HFF-Myc (cell line): ENCODE data around the gene SIL1.

Source experiments
- DNase-seq: peaks from one replicate; pipeline ENCODE4 v3.0.0-alpha.2; 2011; ENCODE audit warnings: low read depth; ENCODE audit errors: extremely low read depth
- H3K4me3 ChIP-seq: replicated peaks from 2 replicates; pipeline ENCODE4 v1.5.1; 2011; ENCODE audit warnings: low read depth, mild to moderate bottlenecking, control low read depth, low read length
- TF ChIP-seq, protein P1 (sequence below): IDR thresholded peaks from 2 replicates; pipeline ENCODE4 v1.5.1; 2012; ENCODE audit warnings: mild to moderate bottlenecking, low read depth, low read length, control low read depth; ENCODE audit errors: missing control alignments

The SIL1 gene

DNA sequence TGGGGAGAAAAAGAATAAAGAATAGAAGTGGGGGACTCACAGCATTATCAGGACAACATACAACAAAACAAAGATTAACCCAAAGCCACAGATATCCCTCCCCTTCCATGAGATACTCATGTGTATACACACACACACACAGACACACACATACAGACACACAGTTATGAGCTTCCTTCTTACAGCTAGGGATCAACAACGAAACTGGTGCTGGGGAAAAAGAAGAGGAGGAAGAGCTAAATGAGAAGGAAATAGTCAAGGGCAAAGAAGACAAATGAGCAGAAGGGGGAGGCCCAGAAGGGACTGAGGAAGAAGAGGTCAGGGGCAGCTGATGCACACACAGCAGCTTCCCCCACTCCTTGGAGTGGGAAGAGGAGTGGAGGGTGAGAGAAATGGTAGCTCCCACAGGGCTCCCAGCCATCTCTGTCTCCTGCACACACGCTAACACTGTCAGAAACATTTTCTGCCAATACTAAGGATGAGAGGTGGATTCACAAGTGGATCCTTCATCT lies 66.2 kb downstream of the SIL1 start:
- no peak for DNase-seq
- no peak overlapping the region for H3K4me3 ChIP-seq
- TF ChIP-seq, protein P1, sequence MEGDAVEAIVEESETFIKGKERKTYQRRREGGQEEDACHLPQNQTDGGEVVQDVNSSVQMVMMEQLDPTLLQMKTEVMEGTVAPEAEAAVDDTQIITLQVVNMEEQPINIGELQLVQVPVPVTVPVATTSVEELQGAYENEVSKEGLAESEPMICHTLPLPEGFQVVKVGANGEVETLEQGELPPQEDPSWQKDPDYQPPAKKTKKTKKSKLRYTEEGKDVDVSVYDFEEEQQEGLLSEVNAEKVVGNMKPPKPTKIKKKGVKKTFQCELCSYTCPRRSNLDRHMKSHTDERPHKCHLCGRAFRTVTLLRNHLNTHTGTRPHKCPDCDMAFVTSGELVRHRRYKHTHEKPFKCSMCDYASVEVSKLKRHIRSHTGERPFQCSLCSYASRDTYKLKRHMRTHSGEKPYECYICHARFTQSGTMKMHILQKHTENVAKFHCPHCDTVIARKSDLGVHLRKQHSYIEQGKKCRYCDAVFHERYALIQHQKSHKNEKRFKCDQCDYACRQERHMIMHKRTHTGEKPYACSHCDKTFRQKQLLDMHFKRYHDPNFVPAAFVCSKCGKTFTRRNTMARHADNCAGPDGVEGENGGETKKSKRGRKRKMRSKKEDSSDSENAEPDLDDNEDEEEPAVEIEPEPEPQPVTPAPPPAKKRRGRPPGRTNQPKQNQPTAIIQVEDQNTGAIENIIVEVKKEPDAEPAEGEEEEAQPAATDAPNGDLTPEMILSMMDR, result no peak

DNA sequence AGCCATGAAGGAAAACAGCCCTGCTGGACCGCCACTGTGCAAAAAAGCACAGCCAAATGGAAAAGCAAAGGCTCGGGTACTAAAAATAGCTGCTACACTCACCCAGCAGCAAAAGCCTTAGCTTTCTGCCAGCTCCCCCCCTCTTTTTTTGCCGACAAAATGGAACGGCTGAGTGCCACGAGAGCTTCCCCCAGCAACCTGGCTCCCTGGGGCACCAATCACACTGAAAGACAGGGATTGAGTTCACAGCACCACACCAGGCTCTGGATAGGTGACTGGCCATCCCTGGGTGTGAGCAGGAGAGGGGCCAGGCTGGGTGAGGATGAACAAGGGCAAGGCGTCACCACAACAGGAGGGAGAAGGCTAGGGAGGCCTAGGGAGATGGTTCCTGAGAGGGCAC lies 66.7 kb downstream of the SIL1 start:
- TF ChIP-seq, protein P1, result no peak
- no peak for DNase-seq
- no peak overlapping the region for H3K4me3 ChIP-seq

DNA sequence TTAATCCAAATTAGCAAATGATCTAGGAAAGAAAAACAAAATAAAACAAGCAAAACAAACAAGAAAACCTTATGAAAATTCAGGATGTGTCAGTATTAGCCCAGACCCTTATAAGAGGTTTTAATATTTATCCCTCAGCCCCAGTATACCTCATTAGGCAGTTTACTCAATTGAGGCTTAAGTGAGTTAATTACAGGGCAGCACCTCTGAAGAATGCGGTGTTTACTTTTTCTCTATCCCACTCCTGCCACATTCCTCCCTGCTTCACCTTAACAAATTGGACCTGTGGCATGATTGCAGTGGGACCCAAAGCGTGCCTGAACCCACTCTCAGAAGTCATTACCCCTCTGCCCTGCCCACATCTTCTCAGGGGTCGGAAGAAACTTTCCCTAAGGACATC lies 67.1 kb downstream of the SIL1 start:
- TF ChIP-seq, protein P1, result no peak
- H3K4me3 ChIP-seq, result no peak overlapping the region
- DNase-seq, result no peak

DNA sequence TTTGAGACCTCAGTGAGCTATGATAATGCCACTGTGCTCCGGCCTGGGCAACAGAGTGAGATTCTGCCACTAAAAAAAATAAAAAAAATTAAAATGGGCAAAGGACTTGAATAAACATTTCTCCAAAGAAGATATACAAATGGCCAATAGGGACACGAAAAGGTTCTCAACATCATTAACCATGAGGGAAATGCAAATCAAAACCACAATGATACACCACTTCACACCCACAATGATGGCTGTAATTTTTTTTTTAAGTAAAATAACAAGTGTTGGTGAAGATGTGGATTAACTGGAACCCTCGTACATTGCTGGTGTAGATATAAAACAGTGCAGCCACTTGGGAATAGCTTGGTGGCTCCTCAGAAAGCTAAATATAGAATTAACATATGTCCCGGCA lies 68.0 kb downstream of the SIL1 start:
- TF ChIP-seq, protein P1, result no peak
- no peak overlapping the region for H3K4me3 ChIP-seq
- DNase-seq, result no peak

DNA sequence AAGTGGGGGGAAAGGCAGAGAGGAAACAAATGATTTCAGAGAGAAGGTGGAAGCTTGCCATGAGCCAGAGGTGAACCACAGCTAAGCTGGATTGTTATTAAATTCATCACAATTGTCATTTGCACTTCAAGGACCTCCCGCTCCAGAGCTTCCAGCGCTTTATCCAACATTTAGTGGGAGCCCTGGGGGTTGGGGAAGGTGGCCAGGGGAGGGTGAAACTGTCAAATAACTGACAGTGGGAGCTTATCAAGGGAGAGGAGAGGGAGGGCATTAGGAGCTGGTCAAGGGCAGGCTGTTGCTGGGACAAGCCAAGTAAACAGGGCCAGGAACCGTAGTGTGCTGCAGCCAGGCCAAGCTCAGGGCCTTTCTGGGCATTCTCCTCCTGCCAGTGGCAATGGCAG lies 71.5 kb downstream of the SIL1 start:
- no peak for DNase-seq
- TF ChIP-seq, protein P1, result no peak
- H3K4me3 ChIP-seq, result no peak overlapping the region

DNA sequence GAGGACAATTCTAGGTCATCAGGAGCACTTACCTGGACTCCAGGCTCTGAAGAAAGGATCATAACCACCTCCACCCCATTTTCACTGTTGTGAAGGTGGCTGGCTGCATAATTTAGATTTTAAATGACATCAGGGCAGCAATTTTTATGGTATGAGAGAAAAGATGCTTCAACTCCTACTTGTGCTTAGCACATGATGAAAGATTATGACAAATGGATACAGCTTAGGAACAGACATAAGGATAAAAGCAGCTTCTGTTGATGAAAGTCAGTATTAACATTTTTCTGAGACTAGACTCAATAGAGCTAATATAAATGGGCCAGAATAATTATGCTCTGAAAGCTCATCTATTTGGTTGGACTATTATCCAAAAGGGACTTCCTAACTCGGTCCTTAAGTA lies 72.2 kb downstream of the SIL1 start:
- H3K4me3 ChIP-seq, result no peak overlapping the region
- TF ChIP-seq, protein P1, result no peak
- DNase-seq, result no peak
